K562 (cell line): ENCODE data around the gene BNIP1. TPM values are rescaled to one million over a fixed set of nuclear protein-coding genes. Genes with fewer than 3 reads are reported as not detected.

Experiments used
- ATF1 ChIP-seq, 2 experiments: fragments of 450-650 bp in 1 of 2; IDR thresholded peaks; 2 replicates each; pipeline ENCODE4 v1.6.1; 2016; ENCODE audit warnings: missing compliant biosample characterization in 1 of 2, missing genetic modification characterization in 1 of 2
- BDP1 ChIP-seq: IDR thresholded peaks from 3 replicates; pipeline ENCODE4 v1.6.1; 2011; ENCODE audit not compliant: insufficient read length, insufficient read depth
- BRCA1 ChIP-seq, 2 experiments: fragments of 450-650 bp in 1 of 2; sonication (generic) in 1 of 2; formaldehyde crosslinking in 1 of 2; IDR thresholded peaks; 2 replicates each; pipeline versions ENCODE4 v1.5.0 to v1.6.1; 2017 to 2020; ENCODE audit warnings: mild to moderate bottlenecking in 1 of 2, missing genetic modification reagents in 1 of 2
- FOS ChIP-seq: IDR thresholded peaks from 3 replicates; pipeline ENCODE4 v1.6.1; 2011; ENCODE audit not compliant: insufficient read length; ENCODE audit errors: extremely low read depth
- FOXK2 ChIP-seq, 2 experiments: fragments of 450-650 bp; IDR thresholded peaks in 1 of 2; conservative IDR thresholded peaks in 1 of 2; 2 replicates each; pipeline ENCODE4 v1.6.1; 2016; ENCODE audit warnings: low read depth in 2 of 2, mild to moderate bottlenecking in 1 of 2
- GABPA ChIP-seq: fragments of 200-800 bp; sonication (Bioruptor generic); conservative IDR thresholded peaks from 2 replicates; pipeline ENCODE4 v1.6.1; 2016; ENCODE audit warnings: low read depth, missing genetic modification characterization, missing compliant biosample characterization
- HDAC1 ChIP-seq, 2 experiments: fragments of 450-650 bp; IDR thresholded peaks; 2 replicates each; pipeline ENCODE4 v1.6.1; 2016 to 2017; ENCODE audit warnings: inconsistent platforms in 1 of 2, mild to moderate bottlenecking in 1 of 2, moderate library complexity in 1 of 2
- LARP7 ChIP-seq: fragments of 450-650 bp; IDR thresholded peaks from 2 replicates; pipeline ENCODE4 v1.6.1; 2016
- MCM7 ChIP-seq, 2 experiments: fragments of 450-650 bp; IDR thresholded peaks; 2 replicates each; pipeline ENCODE4 v1.6.1; 2016 to 2018
- MTF1 ChIP-seq: fragments of 250-450 bp; sonication (Bioruptor Pico); IDR thresholded peaks from 2 replicates; pipeline ENCODE4 v1.9.0; 2021; ENCODE audit warnings: moderate library complexity, mild to moderate bottlenecking, inconsistent platforms, borderline replicate concordance
- POLR2H ChIP-seq: IDR thresholded peaks from 2 replicates; pipeline ENCODE4 v1.6.1; 2016; ENCODE audit warnings: missing genetic modification characterization, low read depth, mild to moderate bottlenecking, control low read depth, missing compliant biosample characterization, moderate library complexity
- RBM17 ChIP-seq: fragments of 200-400 bp; formaldehyde crosslinking; IDR thresholded peaks from 2 replicates; pipeline ENCODE4 v1.6.1; 2017; ENCODE audit warnings: low read depth, mild to moderate bottlenecking, low read length, borderline replicate concordance
- SNRNP70 ChIP-seq: fragments of 200-400 bp; formaldehyde crosslinking; optimal IDR thresholded peaks from 2 replicates; pipeline ENCODE3; 2017; ENCODE audit warnings: low read depth, low read length
- XRCC4 ChIP-seq: IDR thresholded peaks from one replicate; pipeline ENCODE4 v1.6.1; 2011; ENCODE audit not compliant: insufficient read depth, insufficient read length; ENCODE audit errors: extremely low read depth
- XRCC5 ChIP-seq: fragments of 200-400 bp; formaldehyde crosslinking; IDR thresholded peaks from 2 replicates; pipeline ENCODE4 v1.6.1; 2017; ENCODE audit warnings: low read depth, mild to moderate bottlenecking, low read length
- ZNF41 ChIP-seq: fragments of 250-450 bp; sonication (Bioruptor Pico); conservative IDR thresholded peaks from 2 replicates; pipeline ENCODE4 v1.4.0; 2020; ENCODE audit warnings: mild to moderate bottlenecking
- ZNF766 ChIP-seq: fragments of 200-800 bp; sonication (Bioruptor generic); conservative IDR thresholded peaks from 2 replicates; pipeline ENCODE4 v1.6.1; 2016; ENCODE audit warnings: missing genetic modification characterization, missing compliant biosample characterization
- polyA plus RNA-seq, 8 experiments: library from polyadenylated mRNA; depleted of rRNA in 4 of 8; stranded (reverse) in 5 of 8; unstranded in 3 of 8; fragments of >200 nt; fragmentation: Nextera tagmentation in 2 of 8; fragmentation: Illumina TruSeq in 1 of 8; extraction: Ambion mirVana in 2 of 8; extraction: Trizol in 1 of 8; gene quantifications; 2 replicates each; pipeline versions ENCODE4 v1.2.1 to v1.2.3, GENCODE V29; 2011 to 2014; ENCODE audit warnings: inconsistent platforms in 1 of 8, missing spikeins in 1 of 8
- total RNA-seq, 7 experiments: library from RNA; depleted of rRNA in 6 of 7; stranded (reverse); fragments of >200 nt in 6 of 7; fragmentation: Illumina TruSeq in 2 of 7; extraction: Trizol in 2 of 7; gene quantifications; 2 replicates each; pipeline versions ENCODE4 v1.2.1 to v1.2.3, GENCODE V29; 2011 to 2021; ENCODE audit warnings: low replicate concordance in 1 of 7
- TF ChIP-seq, protein P1 (sequence below): fragments of 450-650 bp; formaldehyde crosslinking; IDR thresholded peaks from 2 replicates; pipeline ENCODE4 v1.4.0; 2020; ENCODE audit warnings: mild to moderate bottlenecking, moderate library complexity
- TF ChIP-seq, protein P2 (sequence below): fragments of 200-800 bp; sonication (Bioruptor generic); IDR thresholded peaks from 2 replicates; pipeline ENCODE4 v1.6.1; 2017; ENCODE audit warnings: missing genetic modification characterization, missing compliant biosample characterization
- TF ChIP-seq, protein P3 (sequence below): fragments of 250-450 bp; sonication (Bioruptor Pico); IDR thresholded peaks from 2 replicates; pipeline ENCODE4 v1.8.0; 2022; ENCODE audit warnings: inconsistent platforms, mild to moderate bottlenecking, moderate library complexity, borderline replicate concordance
- TF ChIP-seq, protein P4 (sequence below): fragments of 250-450 bp; sonication (Bioruptor Pico); IDR thresholded peaks from 2 replicates; pipeline ENCODE4 v1.5.0; 2021

The BNIP1 gene
- total and polyA plus RNA-seq, 9 of the 15 experiments (the other 6 are each of a cell fraction or from before 2014, with no cell fraction given) = 18.8 to 65.0 (median 26.2) TPM

DNA sequence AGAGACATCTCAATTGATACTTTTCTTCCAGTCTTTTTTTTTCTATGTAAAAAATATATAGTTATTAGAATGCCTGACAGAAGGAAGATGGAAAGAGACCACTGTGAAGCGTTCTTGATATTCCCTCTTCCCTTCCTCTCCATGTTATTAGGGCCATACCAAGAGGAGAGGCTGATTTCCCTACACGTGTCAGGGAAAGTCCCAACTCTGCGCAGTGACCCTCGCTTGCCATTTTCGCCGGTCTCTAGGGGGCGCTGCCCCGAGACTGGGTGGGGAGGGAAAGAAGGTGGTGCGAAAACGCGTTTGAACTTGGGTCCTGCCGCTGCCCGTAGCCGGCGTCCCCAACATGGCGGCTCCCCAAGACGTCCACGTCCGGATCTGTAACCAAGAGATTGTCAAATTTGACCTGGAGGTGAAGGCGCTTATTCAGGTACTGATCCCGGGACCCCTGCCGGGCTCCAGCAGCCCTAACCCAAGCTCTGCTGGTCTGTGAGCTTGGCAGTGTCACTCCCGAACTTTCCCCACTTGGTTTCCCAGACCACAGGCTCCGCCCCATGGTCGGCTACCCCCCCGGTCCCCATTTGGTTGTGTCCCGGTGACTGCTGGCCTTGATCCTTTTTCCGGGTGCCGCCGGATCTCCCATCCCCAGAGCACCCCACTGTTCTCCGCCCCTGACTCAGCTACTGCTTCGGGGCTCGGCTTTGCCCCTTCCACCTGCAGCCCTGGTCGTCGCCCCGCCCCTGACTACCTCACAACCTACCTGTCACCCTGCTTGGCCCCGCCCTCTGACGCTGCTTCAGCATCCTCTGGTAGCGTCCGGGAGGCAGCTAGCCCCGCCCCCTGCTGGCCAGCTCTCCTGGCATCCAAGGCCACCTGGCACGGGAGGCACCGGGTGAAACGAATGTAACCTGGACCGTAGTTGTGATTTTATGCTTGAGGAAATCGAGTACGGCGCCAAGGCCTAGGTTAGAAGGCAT lies at the start of gene BNIP1 (continued):
- TF ChIP-seq, protein P1, sequence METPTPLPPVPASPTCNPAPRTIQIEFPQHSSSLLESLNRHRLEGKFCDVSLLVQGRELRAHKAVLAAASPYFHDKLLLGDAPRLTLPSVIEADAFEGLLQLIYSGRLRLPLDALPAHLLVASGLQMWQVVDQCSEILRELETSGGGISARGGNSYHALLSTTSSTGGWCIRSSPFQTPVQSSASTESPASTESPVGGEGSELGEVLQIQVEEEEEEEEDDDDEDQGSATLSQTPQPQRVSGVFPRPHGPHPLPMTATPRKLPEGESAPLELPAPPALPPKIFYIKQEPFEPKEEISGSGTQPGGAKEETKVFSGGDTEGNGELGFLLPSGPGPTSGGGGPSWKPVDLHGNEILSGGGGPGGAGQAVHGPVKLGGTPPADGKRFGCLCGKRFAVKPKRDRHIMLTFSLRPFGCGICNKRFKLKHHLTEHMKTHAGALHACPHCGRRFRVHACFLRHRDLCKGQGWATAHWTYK = no peak
- TF ChIP-seq SNRNP70 (no peak), HDAC1 (IDR thresholded peaks at IDR 0.05) (peak in 1 of 2 experiments; percentile 90; a peak in 2 of 4 replicates), POLR2H (tag) (no peak), XRCC5 (peak; percentile 99), ZNF41 (CRISPR knock-in tag) (no peak), LARP7 (no peak), FOXK2 (conservative IDR thresholded peaks at IDR 0.05 in 1 of 2, IDR thresholded peaks at IDR 0.05 in 1 of 2; ENCODE audit: low read depth in 2 of 2) (peak; percentile 67; a peak in 1 of 4 replicates), MCM7 (IDR thresholded peaks at IDR 0.05) (peak in 1 of 2 experiments; percentile 94; a peak in 2 of 4 replicates), RBM17 (no peak), ZNF766 (CRISPR knock-in tag) (no peak), BDP1 (no peak), FOS (no peak), GABPA (tag) (peak; percentile 62), XRCC4 (no peak), BRCA1 (IDR thresholded peaks at IDR 0.05) (no peak), BRCA1 (CRISPR knock-in tag; IDR thresholded peaks at IDR 0.05) (no peak), ATF1 (CRISPR knock-in tag; IDR thresholded peaks at IDR 0.05) (no peak; the same call in 1 of the 2 replicates), ATF1 (tag; IDR thresholded peaks at IDR 0.05) (peak; percentile 94), MTF1 (CRISPR knock-in tag) (no peak)
- TF ChIP-seq, protein P2, sequence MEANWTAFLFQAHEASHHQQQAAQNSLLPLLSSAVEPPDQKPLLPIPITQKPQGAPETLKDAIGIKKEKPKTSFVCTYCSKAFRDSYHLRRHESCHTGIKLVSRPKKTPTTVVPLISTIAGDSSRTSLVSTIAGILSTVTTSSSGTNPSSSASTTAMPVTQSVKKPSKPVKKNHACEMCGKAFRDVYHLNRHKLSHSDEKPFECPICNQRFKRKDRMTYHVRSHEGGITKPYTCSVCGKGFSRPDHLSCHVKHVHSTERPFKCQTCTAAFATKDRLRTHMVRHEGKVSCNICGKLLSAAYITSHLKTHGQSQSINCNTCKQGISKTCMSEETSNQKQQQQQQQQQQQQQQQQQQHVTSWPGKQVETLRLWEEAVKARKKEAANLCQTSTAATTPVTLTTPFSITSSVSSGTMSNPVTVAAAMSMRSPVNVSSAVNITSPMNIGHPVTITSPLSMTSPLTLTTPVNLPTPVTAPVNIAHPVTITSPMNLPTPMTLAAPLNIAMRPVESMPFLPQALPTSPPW (CRISPR knock-in tag) = peak; percentile 94
- TF ChIP-seq, protein P3, sequence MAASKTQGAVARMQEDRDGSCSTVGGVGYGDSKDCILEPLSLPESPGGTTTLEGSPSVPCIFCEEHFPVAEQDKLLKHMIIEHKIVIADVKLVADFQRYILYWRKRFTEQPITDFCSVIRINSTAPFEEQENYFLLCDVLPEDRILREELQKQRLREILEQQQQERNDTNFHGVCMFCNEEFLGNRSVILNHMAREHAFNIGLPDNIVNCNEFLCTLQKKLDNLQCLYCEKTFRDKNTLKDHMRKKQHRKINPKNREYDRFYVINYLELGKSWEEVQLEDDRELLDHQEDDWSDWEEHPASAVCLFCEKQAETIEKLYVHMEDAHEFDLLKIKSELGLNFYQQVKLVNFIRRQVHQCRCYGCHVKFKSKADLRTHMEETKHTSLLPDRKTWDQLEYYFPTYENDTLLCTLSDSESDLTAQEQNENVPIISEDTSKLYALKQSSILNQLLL (CRISPR knock-in tag) = no peak
- TF ChIP-seq, protein P4, sequence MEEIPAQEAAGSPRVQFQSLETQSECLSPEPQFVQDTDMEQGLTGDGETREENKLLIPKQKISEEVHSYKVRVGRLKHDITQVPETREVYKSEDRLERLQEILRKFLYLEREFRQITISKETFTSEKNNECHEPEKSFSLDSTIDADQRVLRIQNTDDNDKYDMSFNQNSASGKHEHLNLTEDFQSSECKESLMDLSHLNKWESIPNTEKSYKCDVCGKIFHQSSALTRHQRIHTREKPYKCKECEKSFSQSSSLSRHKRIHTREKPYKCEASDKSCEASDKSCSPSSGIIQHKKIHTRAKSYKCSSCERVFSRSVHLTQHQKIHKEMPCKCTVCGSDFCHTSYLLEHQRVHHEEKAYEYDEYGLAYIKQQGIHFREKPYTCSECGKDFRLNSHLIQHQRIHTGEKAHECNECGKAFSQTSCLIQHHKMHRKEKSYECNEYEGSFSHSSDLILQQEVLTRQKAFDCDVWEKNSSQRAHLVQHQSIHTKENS (CRISPR knock-in tag) = no peak
